Sigmoid colon (tissue), 4 donors: ENCODE measurements around the gene RAB20.

Experiments used
- CTCF ChIP-seq, 4 experiments: fragments of 450-650 bp in 3 of 4; fragments of 200-600 bp in 1 of 4; IDR thresholded peaks; one replicate each; pipeline ENCODE4 v1.5.1; 2016 to 2019; ENCODE audit warnings: antibody characterized with exemption in 4 of 4, mild to moderate bottlenecking in 3 of 4, moderate library complexity in 2 of 4
- EP300 ChIP-seq, 4 donors: sonication (generic); formaldehyde crosslinking; IDR thresholded peaks; one replicate each; pipeline ENCODE4 v1.6.1; 2017; ENCODE audit warnings: antibody characterized with exemption in 4 of 4
- POLR2A ChIP-seq, 2 donors: fragments of 450-650 bp; IDR thresholded peaks; one replicate each; pipeline ENCODE4 v1.6.1; 2016; ENCODE audit warnings: antibody characterized with exemption in 2 of 2, mild to moderate bottlenecking in 2 of 2, moderate library complexity in 2 of 2
- POLR2AphosphoS5 ChIP-seq, 4 donors: sonication (generic); formaldehyde crosslinking; IDR thresholded peaks; one replicate each; pipeline ENCODE4 v1.6.1; 2017; ENCODE audit warnings: antibody characterized with exemption in 4 of 4

GRCh38 chr13:110605132-110605531, 43.6 kb upstream of the RAB20 start:
- TF ChIP-seq CTCF (IDR thresholded peaks at IDR 0.05) (no peak), POLR2A (IDR thresholded peaks at IDR 0.05) (no peak), EP300 (IDR thresholded peaks at IDR 0.05) (no peak), POLR2AphosphoS5 (IDR thresholded peaks at IDR 0.05) (no peak)
